K562 (cell line): ENCODE measurements around the gene MED22. TPM values are rescaled to one million over a fixed set of nuclear protein-coding genes. Genes with fewer than 3 reads are reported as not detected.

Experiments
- CXXC5 ChIP-seq: fragments of 250-450 bp; sonication (Bioruptor Pico); IDR thresholded peaks from 2 replicates; pipeline ENCODE4 v1.8.0; 2022; ENCODE audit warnings: inconsistent platforms, mild to moderate bottlenecking, moderate library complexity
- ERF ChIP-seq: fragments of 450-650 bp; formaldehyde crosslinking; IDR thresholded peaks from 2 replicates; pipeline ENCODE4 v1.4.0; 2020; ENCODE audit warnings: mild to moderate bottlenecking, mixed read lengths
- IFI16 ChIP-seq: fragments of 250-450 bp; sonication (Bioruptor Pico); IDR thresholded peaks from 2 replicates; pipeline ENCODE4 v2.1.2; 2022; ENCODE audit warnings: mild to moderate bottlenecking, inconsistent platforms
- KDM5B ChIP-seq: fragments of 200-600 bp; sonication (generic); IDR thresholded peaks from 2 replicates; pipeline ENCODE4 v1.6.1; 2012; ENCODE audit warnings: low read depth, mild to moderate bottlenecking, moderate library complexity, low read length, control low read depth, inconsistent platforms; ENCODE audit not compliant: insufficient replicate concordance
- LARP7 ChIP-seq: fragments of 450-650 bp; IDR thresholded peaks from 2 replicates; pipeline ENCODE4 v1.6.1; 2016
- MCM2 ChIP-seq: fragments of 450-650 bp; IDR thresholded peaks from 2 replicates; pipeline ENCODE4 v1.6.1; 2017; ENCODE audit warnings: low read depth, mild to moderate bottlenecking
- NCOA1 ChIP-seq: fragments of 450-650 bp; IDR thresholded peaks from 2 replicates; pipeline ENCODE4 v1.6.1; 2016; ENCODE audit warnings: low read depth
- NR4A1 ChIP-seq, 2 experiments: fragments of 250-450 bp in 1 of 2; fragments of 450-650 bp in 1 of 2; sonication (Bioruptor Pico) in 1 of 2; IDR thresholded peaks; 2 replicates each; pipeline versions ENCODE4 v1.4.0 to v1.6.1; 2016 to 2020; ENCODE audit warnings: mild to moderate bottlenecking in 2 of 2, missing compliant biosample characterization in 1 of 2, missing genetic modification characterization in 1 of 2, moderate library complexity in 1 of 2
- SPI1 ChIP-seq: IDR thresholded peaks from 2 replicates; pipeline ENCODE4 v1.6.1; 2011; ENCODE audit warnings: low read depth, low read length, control low read depth, borderline replicate concordance
- ZNF197 ChIP-seq: fragments of 200-800 bp; sonication (Bioruptor generic); IDR thresholded peaks from 2 replicates; pipeline ENCODE4 v1.6.1; 2016; ENCODE audit warnings: low read depth, missing genetic modification characterization, missing compliant biosample characterization
- ZNF354B ChIP-seq: fragments of 250-450 bp; sonication (Bioruptor Pico); IDR thresholded peaks from 2 replicates; pipeline ENCODE4 v1.4.0; 2020
- polyA plus RNA-seq, 8 experiments: library from polyadenylated mRNA; depleted of rRNA in 4 of 8; stranded (reverse) in 5 of 8; unstranded in 3 of 8; fragments of >200 nt; fragmentation: Nextera tagmentation in 2 of 8; fragmentation: Illumina TruSeq in 1 of 8; extraction: Ambion mirVana in 2 of 8; extraction: Trizol in 1 of 8; gene quantifications; 2 replicates each; pipeline versions ENCODE4 v1.2.1 to v1.2.3, GENCODE V29; 2011 to 2014; ENCODE audit warnings: inconsistent platforms in 1 of 8, missing spikeins in 1 of 8
- total RNA-seq, 7 experiments: library from RNA; depleted of rRNA in 6 of 7; stranded (reverse); fragments of >200 nt in 6 of 7; fragmentation: Illumina TruSeq in 2 of 7; extraction: Trizol in 2 of 7; gene quantifications; 2 replicates each; pipeline versions ENCODE4 v1.2.1 to v1.2.3, GENCODE V29; 2011 to 2021; ENCODE audit warnings: low replicate concordance in 1 of 7
- TF ChIP-seq, protein P1 (sequence below), 2 experiments: fragments of 450-650 bp in 1 of 2; sonication (generic) in 1 of 2; formaldehyde crosslinking in 1 of 2; IDR thresholded peaks; 2 replicates each; pipeline versions ENCODE4 v1.7.1 to v1.9.0; 2016 to 2022; ENCODE audit warnings: inconsistent platforms in 1 of 2, mild to moderate bottlenecking in 1 of 2, missing genetic modification reagents in 1 of 2
- TF ChIP-seq, protein P2 (sequence below): fragments of 450-650 bp; IDR thresholded peaks from 2 replicates; pipeline ENCODE4 v1.6.1; 2016; ENCODE audit warnings: antibody characterized with exemption
- TF ChIP-seq, protein P3 (sequence below), 2 experiments: fragments of 450-650 bp; IDR thresholded peaks; 2 replicates each; pipeline ENCODE4 v1.6.1; 2016

The MED22 gene
- total and polyA plus RNA-seq, 9 of the 15 experiments (the other 6 are each of a cell fraction or from before 2014, with no cell fraction given) = 0.73 to 35.6 (median 22.3) TPM

DNA sequence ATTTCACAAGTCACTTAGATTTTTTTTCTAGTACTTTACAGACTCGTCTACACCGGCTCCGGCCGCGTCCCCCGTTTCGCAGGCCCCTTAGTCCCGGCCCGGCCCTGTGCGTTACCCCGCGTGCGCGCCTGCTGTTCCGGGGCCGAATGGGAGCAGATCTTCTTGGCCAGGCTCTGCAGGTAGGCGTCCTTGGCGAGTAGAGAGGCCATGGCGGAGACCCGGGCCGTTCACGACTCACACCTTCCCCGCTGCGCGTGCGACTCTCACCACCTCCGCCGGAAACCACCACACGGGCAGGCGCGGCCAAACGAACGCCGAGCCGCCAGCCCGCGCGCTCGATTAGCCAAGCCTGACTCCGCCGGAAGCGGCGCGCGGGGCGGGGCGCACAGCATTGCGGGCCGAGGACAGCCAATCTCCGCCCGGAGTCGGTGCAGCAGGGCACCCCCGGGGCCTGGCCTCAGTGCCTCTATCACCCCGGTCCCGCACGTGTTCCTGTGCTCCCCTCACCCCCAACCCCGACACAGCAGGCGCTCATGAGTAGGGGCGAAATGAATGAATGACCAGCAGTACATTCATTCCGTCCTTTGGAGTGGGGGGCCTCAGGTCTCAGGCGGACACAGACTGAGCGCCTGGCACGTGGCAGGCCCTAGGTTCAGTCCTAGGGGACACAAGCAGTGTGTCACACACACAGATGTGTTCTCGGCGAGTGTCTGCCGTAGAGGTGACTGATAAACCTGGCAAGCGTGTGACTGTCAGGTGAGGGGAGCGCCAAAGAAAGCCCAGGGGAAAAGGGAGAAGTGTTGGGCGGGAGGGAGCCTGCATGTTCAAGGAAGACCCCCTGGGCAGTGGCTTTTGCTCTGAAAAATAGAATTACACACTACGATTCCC, 11.8 kb downstream of the MED22 start, which contains the start of gene SURF6 (continued):
- peak; percentile 68 for TF ChIP-seq KDM5B
- TF ChIP-seq, protein P1, sequence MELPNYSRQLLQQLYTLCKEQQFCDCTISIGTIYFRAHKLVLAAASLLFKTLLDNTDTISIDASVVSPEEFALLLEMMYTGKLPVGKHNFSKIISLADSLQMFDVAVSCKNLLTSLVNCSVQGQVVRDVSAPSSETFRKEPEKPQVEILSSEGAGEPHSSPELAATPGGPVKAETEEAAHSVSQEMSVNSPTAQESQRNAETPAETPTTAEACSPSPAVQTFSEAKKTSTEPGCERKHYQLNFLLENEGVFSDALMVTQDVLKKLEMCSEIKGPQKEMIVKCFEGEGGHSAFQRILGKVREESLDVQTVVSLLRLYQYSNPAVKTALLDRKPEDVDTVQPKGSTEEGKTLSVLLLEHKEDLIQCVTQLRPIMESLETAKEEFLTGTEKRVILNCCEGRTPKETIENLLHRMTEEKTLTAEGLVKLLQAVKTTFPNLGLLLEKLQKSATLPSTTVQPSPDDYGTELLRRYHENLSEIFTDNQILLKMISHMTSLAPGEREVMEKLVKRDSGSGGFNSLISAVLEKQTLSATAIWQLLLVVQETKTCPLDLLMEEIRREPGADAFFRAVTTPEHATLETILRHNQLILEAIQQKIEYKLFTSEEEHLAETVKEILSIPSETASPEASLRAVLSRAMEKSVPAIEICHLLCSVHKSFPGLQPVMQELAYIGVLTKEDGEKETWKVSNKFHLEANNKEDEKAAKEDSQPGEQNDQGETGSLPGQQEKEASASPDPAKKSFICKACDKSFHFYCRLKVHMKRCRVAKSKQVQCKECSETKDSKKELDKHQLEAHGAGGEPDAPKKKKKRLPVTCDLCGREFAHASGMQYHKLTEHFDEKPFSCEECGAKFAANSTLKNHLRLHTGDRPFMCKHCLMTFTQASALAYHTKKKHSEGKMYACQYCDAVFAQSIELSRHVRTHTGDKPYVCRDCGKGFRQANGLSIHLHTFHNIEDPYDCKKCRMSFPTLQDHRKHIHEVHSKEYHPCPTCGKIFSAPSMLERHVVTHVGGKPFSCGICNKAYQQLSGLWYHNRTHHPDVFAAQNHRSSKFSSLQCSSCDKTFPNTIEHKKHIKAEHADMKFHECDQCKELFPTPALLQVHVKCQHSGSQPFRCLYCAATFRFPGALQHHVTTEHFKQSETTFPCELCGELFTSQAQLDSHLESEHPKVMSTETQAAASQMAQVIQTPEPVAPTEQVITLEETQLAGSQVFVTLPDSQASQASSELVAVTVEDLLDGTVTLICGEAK (IDR thresholded peaks at IDR 0.05) = peak; percentile 94
- TF ChIP-seq, protein P1 (CRISPR knock-in tag; IDR thresholded peaks at IDR 0.05) = no peak; the same call in 1 of the 2 replicates
- no peak for TF ChIP-seq ZNF354B (CRISPR knock-in tag)
- no peak for TF ChIP-seq SPI1
- peak; percentile 43; the same call in 1 of the 2 replicates for TF ChIP-seq ERF (CRISPR knock-in tag)
- TF ChIP-seq IFI16 (CRISPR knock-in tag) = no peak
- TF ChIP-seq ZNF197 (CRISPR knock-in tag) = no peak
- no peak for TF ChIP-seq NCOA1
- 0 out of 2 replicates have a peak, but pooled peaks have one; percentile 58 for TF ChIP-seq NR4A1 (CRISPR knock-in tag; IDR thresholded peaks at IDR 0.05)
- no peak for TF ChIP-seq NR4A1 (tag; IDR thresholded peaks at IDR 0.05)
- TF ChIP-seq MCM2 = no peak
- TF ChIP-seq, protein P2, sequence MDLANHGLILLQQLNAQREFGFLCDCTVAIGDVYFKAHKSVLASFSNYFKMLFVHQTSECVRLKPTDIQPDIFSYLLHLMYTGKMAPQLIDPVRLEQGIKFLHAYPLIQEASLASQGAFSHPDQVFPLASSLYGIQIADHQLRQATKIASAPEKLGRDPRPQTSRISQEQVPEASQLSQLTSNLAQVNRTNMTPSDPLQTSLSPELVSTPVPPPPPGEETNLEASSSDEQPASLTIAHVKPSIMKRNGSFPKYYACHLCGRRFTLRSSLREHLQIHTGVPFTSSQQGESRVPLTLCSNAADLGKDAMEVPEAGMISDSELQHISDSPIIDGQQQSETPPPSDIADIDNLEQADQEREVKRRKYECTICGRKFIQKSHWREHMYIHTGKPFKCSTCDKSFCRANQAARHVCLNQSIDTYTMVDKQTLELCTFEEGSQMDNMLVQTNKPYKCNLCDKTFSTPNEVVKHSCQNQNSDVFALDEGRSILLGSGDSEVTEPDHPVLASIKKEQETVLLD = no peak
- no peak for TF ChIP-seq LARP7
- peak; percentile 96 for TF ChIP-seq CXXC5 (CRISPR knock-in tag)
- TF ChIP-seq, protein P3, sequence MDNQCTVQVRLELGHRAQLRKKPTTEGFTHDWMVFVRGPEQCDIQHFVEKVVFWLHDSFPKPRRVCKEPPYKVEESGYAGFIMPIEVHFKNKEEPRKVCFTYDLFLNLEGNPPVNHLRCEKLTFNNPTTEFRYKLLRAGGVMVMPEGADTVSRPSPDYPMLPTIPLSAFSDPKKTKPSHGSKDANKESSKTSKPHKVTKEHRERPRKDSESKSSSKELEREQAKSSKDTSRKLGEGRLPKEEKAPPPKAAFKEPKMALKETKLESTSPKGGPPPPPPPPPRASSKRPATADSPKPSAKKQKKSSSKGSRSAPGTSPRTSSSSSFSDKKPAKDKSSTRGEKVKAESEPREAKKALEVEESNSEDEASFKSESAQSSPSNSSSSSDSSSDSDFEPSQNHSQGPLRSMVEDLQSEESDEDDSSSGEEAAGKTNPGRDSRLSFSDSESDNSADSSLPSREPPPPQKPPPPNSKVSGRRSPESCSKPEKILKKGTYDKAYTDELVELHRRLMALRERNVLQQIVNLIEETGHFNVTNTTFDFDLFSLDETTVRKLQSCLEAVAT (IDR thresholded peaks at IDR 0.05) = peak in 1 of 2 experiments; percentile 100; a peak in 2 of 4 replicates
